Transverse colon (tissue), 4 donors: ENCODE data around the gene SBF2. TPM values are rescaled to one million over a fixed set of nuclear protein-coding genes. Genes with fewer than 3 reads are reported as not detected.

Experiments
- DNase-seq: peaks from one replicate; pipeline ENCODE4 v3.0.0-alpha.2; 2019
- H3K27ac ChIP-seq, 4 donors: fragments of 200-600 bp; sonication (generic); 2 replicates each; pipeline ENCODE4 v1.5.1; 2016 to 2018; ENCODE audit warnings: inconsistent platforms in 4 of 4
- H3K27me3 ChIP-seq: fragments of 200-600 bp; sonication (generic); 2 replicates; pipeline ENCODE4 v1.5.1; 2017; ENCODE audit warnings: inconsistent platforms
- H3K36me3 ChIP-seq, 4 donors: fragments of 200-600 bp; sonication (generic); 2 replicates each; pipeline ENCODE4 v1.5.1; 2017 to 2019; ENCODE audit warnings: inconsistent platforms in 4 of 4
- H3K4me1 ChIP-seq, 4 donors: fragments of 200-600 bp; sonication (generic); 2 replicates each; pipeline ENCODE4 v1.5.1; 2017 to 2020; ENCODE audit warnings: inconsistent platforms in 4 of 4
- H3K4me3 ChIP-seq, 4 donors: fragments of 200-600 bp; sonication (generic); 1 replicate in 1 of 4; 2 replicates in 3 of 4; pipeline versions ENCODE4 v1.5.1 to v1.6.1; 2017 to 2019; ENCODE audit warnings: inconsistent platforms in 4 of 4
- H3K9me3 ChIP-seq, 2 donors: fragments of 200-600 bp; sonication (generic); 2 replicates each; pipeline ENCODE4 v1.5.1; 2017 to 2019; ENCODE audit warnings: inconsistent platforms in 2 of 2
- EP300 ChIP-seq: sonication (generic); formaldehyde crosslinking; IDR thresholded peaks from one replicate; pipeline ENCODE4 v1.6.1; 2017; ENCODE audit warnings: antibody characterized with exemption, low read depth
- POLR2A ChIP-seq: fragments of 450-650 bp; IDR thresholded peaks from one replicate; pipeline ENCODE4 v1.6.1; 2016; ENCODE audit warnings: antibody characterized with exemption, mild to moderate bottlenecking, moderate library complexity
- POLR2AphosphoS5 ChIP-seq, 3 donors: sonication (generic); formaldehyde crosslinking; IDR thresholded peaks; one replicate each; pipeline ENCODE4 v1.6.1; 2016; ENCODE audit warnings: antibody characterized with exemption in 3 of 3
- WGBS, 2 donors: methylation state at CpG; one replicate each; pipeline ENCODE4 v1.1.5; 2018; ENCODE audit warnings: low coverage in 1 of 2; 5-methylcytosine and 5-hydroxymethylcytosine counted together
- in situ Hi-C, 4 donors: fragments of 200-750 bp; cut with MboI; loops; one replicate each; pipeline versions ENCODE4 v1.15.0 to v1.15.1; 2017; ENCODE audit warnings: low sequenced_read_pairs in 3 of 4, low pct_ligation_motif_present in 1 of 4, low pct_unique_long_range_greater_than_20kb in 1 of 4
- intact Hi-C: fragments of 100-400 bp; cut with DNase I; formaldehyde crosslinking; loops from one replicate; pipeline ENCODE4 v1.15.1; 2023; ENCODE audit warnings: low total_unique reads
- total RNA-seq, 4 donors: library from RNA; depleted of rRNA; stranded (reverse); fragments of >200 nt; gene quantifications; one replicate each; pipeline ENCODE4 v1.1.0, GENCODE V29; 2016
- TF ChIP-seq, protein P1 (sequence below), 5 experiments: fragments of 200-600 bp in 3 of 5; fragments of 450-650 bp in 2 of 5; sonication (generic) in 3 of 5; IDR thresholded peaks; 1 replicate in 2 of 5; 2 replicates in 3 of 5; pipeline ENCODE4 v1.5.1; 2016 to 2017; ENCODE audit warnings: antibody characterized with exemption in 5 of 5, inconsistent platforms in 3 of 5, mild to moderate bottlenecking in 2 of 5, moderate library complexity in 1 of 5

Gene SBF2
- total RNA-seq, 4 donors from 2014 or later: 46.4 to 71.0 (median 54.8) TPM

- TF ChIP-seq EP300 (no peak), POLR2AphosphoS5 (IDR thresholded peaks at IDR 0.05) (peak in 1 of 3 donors; percentile 5)
- intact Hi-C loops: no loop called here
- no peaks in the 10 kb centered on the region for H3K27me3 ChIP-seq
- H3K4me3 ChIP-seq: peak overlapping the region; percentile 61 to 97 (median 76)
- in situ Hi-C loops: no loop called here
- H3K4me1 ChIP-seq: peaks cover 10 to 49% (median 16%) of the 10 kb centered on the region in 4 donors
- peak overlapping the region; percentile 95 to 98 (median 96) for H3K27ac ChIP-seq
- peak; percentile 41 for DNase-seq
- 1% methylated on average over 44 of the region's 45 CpGs; no CpG with 5 or more reads in 1 of the 2 donors for whole genome bisulfite sequencing, 2 donors
- H3K9me3 ChIP-seq: no peaks in the 10 kb centered on the region
- no peaks in the 10 kb centered on the region for H3K36me3 ChIP-seq
Measured at GRCh38 chr11:10294290-10294953, 403 bp upstream of the SBF2 start.

DNA sequence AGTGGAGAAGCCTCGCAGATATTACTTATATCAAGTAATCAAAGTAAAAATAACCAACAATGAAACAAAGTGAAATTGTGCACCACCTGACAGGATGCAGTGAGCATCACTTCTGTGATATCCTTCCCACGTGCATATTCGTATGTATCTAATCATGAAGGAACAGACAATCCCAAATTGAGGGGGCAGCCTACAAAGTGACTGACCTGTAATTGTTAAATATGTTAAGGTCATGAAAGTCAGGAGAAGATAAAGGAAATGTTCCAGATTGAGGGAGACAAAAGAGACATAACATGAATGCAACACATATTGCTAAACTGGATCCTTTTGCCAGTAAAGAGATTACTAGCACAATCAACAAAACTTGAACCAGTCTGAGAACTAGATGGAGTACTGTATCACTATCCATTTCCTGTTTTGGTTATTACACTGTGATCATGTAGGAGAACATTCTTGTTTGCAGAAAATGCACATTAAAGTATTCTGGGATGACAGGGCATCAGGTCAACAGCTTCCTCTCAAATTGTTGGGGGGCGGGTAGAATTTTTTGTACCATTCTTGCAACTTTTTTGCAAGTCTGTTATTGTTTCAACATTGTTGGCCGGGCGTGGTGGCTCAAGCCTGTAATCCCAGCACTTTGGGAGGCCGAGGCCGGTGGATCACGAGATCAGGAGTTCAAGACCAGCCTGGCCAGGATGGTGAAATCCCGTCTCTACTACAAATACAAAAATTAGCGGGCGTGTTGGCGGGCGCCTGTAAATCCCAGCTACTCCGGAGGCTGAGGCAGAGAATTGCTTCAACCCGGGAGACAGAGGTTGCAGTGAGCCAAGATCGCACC is 2.0 kb downstream of the SBF2 start:
- TF ChIP-seq POLR2AphosphoS5 (IDR thresholded peaks at IDR 0.05): no peak
- TF ChIP-seq EP300: no peak
- TF ChIP-seq, protein P1, sequence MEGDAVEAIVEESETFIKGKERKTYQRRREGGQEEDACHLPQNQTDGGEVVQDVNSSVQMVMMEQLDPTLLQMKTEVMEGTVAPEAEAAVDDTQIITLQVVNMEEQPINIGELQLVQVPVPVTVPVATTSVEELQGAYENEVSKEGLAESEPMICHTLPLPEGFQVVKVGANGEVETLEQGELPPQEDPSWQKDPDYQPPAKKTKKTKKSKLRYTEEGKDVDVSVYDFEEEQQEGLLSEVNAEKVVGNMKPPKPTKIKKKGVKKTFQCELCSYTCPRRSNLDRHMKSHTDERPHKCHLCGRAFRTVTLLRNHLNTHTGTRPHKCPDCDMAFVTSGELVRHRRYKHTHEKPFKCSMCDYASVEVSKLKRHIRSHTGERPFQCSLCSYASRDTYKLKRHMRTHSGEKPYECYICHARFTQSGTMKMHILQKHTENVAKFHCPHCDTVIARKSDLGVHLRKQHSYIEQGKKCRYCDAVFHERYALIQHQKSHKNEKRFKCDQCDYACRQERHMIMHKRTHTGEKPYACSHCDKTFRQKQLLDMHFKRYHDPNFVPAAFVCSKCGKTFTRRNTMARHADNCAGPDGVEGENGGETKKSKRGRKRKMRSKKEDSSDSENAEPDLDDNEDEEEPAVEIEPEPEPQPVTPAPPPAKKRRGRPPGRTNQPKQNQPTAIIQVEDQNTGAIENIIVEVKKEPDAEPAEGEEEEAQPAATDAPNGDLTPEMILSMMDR (IDR thresholded peaks at IDR 0.05): no peak
- TF ChIP-seq POLR2A: no peak
- Histone ChIP-seq H3K9me3 (no peaks in the 10 kb centered on the region), H3K4me1 (peaks cover 10 to 52% (median 20%) of the 10 kb centered on the region in 4 donors), H3K36me3 (no peaks in the 10 kb centered on the region), H3K27ac (peak overlapping the region; percentile 95 to 98 (median 96)), H3K4me3 (no peak overlapping the region), H3K27me3 (no peaks in the 10 kb centered on the region)
- no peak for DNase-seq
- intact Hi-C loops: no loop called here
- 73 to 77% methylated on average over 5 to 17 of the region's 17 CpGs for WGBS, 2 donors
- in situ Hi-C loops: no loop called here

DNA sequence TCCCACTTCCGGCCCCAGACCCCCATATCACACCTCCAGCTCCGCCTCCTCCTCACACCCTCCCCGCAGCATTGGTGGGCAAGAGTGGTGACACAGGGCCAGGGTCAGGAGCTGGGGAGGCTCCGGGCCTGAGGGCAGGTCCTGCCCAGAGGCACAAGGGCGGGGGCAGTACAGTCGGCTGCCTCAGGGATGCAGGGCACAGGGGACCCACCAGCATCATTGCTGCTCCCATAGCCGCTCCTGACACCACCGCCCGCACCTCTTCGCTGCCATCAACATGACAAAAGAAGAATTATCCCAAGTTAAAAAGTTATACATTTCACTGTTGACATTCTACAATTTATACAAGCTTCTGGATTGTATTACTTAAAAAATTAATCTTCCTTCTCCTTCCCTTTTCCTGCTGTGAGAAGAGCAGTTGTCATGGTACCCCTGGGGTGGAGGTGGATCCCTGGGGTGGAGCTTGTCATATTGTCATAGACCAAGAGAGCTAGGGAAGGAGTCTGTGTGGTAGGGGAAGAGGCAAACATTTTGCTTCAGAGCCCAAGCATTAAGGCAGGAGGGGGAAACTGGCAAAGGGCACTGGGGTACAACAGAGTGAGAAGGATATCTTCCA is 4.1 kb downstream of the SBF2 start:
- in situ Hi-C loops (no loop called here), intact Hi-C loops (no loop called here)
- peaks cover 10 to 55% (median 19%) of the 10 kb centered on the region in 4 donors for H3K4me1 ChIP-seq
- WGBS, 2 donors: 84% methylated on average over 10 of the region's 10 CpGs; no CpG with 5 or more reads in 1 of the 2 donors
- no peak for DNase-seq
- no peaks in the 10 kb centered on the region for H3K36me3 ChIP-seq
- H3K27me3 ChIP-seq: no peaks in the 10 kb centered on the region
- TF ChIP-seq EP300 (no peak), POLR2AphosphoS5 (IDR thresholded peaks at IDR 0.05) (no peak)
- no peak overlapping the region for H3K4me3 ChIP-seq
- no peaks in the 10 kb centered on the region for H3K9me3 ChIP-seq
- no peak overlapping the region for H3K27ac ChIP-seq

GRCh38 chr11:10288881-10289764 is 4.9 kb downstream of the SBF2 start:
- Histone ChIP-seq H3K9me3 (no peaks in the 10 kb centered on the region), H3K4me1 (peaks cover 10 to 58% (median 15%) of the 10 kb centered on the region in 4 donors), H3K4me3 (no peak overlapping the region), H3K27me3 (no peaks in the 10 kb centered on the region), H3K36me3 (no peaks in the 10 kb centered on the region), H3K27ac (no peak overlapping the region)
- TF ChIP-seq POLR2AphosphoS5 (IDR thresholded peaks at IDR 0.05) (no peak), POLR2A (no peak), EP300 (no peak)
- TF ChIP-seq, protein P1 (IDR thresholded peaks at IDR 0.05): no peak
- intact Hi-C loops (no loop called here), in situ Hi-C loops (no loop called here)
- WGBS, 2 donors: 76% methylated on average over 22 of the region's 24 CpGs; no CpG with 5 or more reads in 1 of the 2 donors
- DNase-seq: no peak
